ENCODE results near the gene ZNF839. TPM values are rescaled to one million over a fixed set of nuclear protein-coding genes. Genes with fewer than 3 reads are reported as not detected.

The ZNF839 gene
- total RNA-seq, 1 experiment from 2014 or later, result 10.8 TPM

GRCh38 chr14:102335163-102335562 lies 15.6 kb downstream of the ZNF839 start:
- intact Hi-C loops (cut with micrococcal nuclease; ENCODE audit: unreplicated experiment) (no loop called here), in situ Hi-C loops (cut with HindIII; ENCODE audit: low pct_unique_long_range_greater_than_20kb, low sequenced_read_pairs) (no loop called here)
- TF ChIP-seq CTCF (IDR thresholded peaks at IDR 0.05) (no peak), POLR2AphosphoS5 (IDR thresholded peaks at IDR 0.05; ENCODE audit: low read depth, low read length) (no peak), REST (IDR thresholded peaks at IDR 0.05; ENCODE audit: insufficient read depth in 1 of 2, low read depth in 2 of 2, low read length in 1 of 2) (no peak), SIN3A (IDR thresholded peaks at IDR 0.05; ENCODE audit: borderline replicate concordance, insufficient read depth, low read depth, low read length) (no peak), TCF7L2 (IDR thresholded peaks at IDR 0.05; ENCODE audit: low read depth, low read length) (no peak)
- BruUV-seq (replicated peaks), result no TSS peak
- ChIA-PET POLR2A (interaction anchor here (0.6 kb wide), 1 partner anchor 578 kb away, joined by 9 read pairs; no protein-coding TSS in a partner anchor), CTCF (no interaction called here)
- H3K27ac ChIP-seq (ENCODE audit: low read length), result no peak overlapping the region
- no peak overlapping the region for H3K4me3 ChIP-seq (ENCODE audit: low read depth in 2 of 2, low read length in 2 of 2)
- H3K36me3 ChIP-seq (ENCODE audit: control insufficient read depth, insufficient read depth, low read length), result peaks cover 2% of the 10 kb centered on the region; the same call in 1 of the 2 replicates
- H3K27me3 ChIP-seq (ENCODE audit: control insufficient read depth, insufficient read depth, low read length), result no peaks in the 10 kb centered on the region
- no peaks in the 10 kb centered on the region for H3K4me1 ChIP-seq (ENCODE audit: control insufficient read depth, insufficient read depth, low read length)
- ATAC-seq, result no peak
- H3K9me3 ChIP-seq (ENCODE audit: control insufficient read depth, insufficient read depth, low read depth, low read length), result no peaks in the 10 kb centered on the region
- no peak for DNase-seq (ENCODE audit: low read depth, low spot score)

GRCh38 chr14:102338724-102339123 lies 19.2 kb downstream of the ZNF839 start:
- Histone ChIP-seq H3K4me1 (ENCODE audit: control insufficient read depth, insufficient read depth, low read length) (no peaks in the 10 kb centered on the region), H3K36me3 (ENCODE audit: control insufficient read depth, insufficient read depth, low read length) (peaks cover 2% of the 10 kb centered on the region; the same call in 1 of the 2 replicates), H3K4me3 (ENCODE audit: low read depth in 2 of 2, low read length in 2 of 2) (no peak overlapping the region), H3K27ac (ENCODE audit: low read length) (no peak overlapping the region), H3K9me3 (ENCODE audit: control insufficient read depth, insufficient read depth, low read depth, low read length) (no peaks in the 10 kb centered on the region), H3K27me3 (ENCODE audit: control insufficient read depth, insufficient read depth, low read length) (no peaks in the 10 kb centered on the region)
- no peak for DNase-seq (ENCODE audit: low read depth, low spot score)
- no TSS peak for BruUV-seq (replicated peaks)
- in situ Hi-C loops (cut with HindIII; ENCODE audit: low pct_unique_long_range_greater_than_20kb, low sequenced_read_pairs) (no loop called here), intact Hi-C loops (cut with micrococcal nuclease; ENCODE audit: unreplicated experiment) (no loop called here)
- ChIA-PET CTCF (no interaction called here), POLR2A (interaction anchor here (1.1 kb wide), 1 partner anchor 17 kb away, joined by 17 read pairs; no protein-coding TSS in a partner anchor)
- ATAC-seq, result no peak
- TF ChIP-seq POLR2AphosphoS5 (IDR thresholded peaks at IDR 0.05; ENCODE audit: low read depth, low read length), result no peak
- no peak for TF ChIP-seq SIN3A (IDR thresholded peaks at IDR 0.05; ENCODE audit: borderline replicate concordance, insufficient read depth, low read depth, low read length)
- TF ChIP-seq TCF7L2 (IDR thresholded peaks at IDR 0.05; ENCODE audit: low read depth, low read length), result no peak
- TF ChIP-seq REST (IDR thresholded peaks at IDR 0.05; ENCODE audit: insufficient read depth in 1 of 2, low read depth in 2 of 2, low read length in 1 of 2), result no peak
- no peak for TF ChIP-seq CTCF (IDR thresholded peaks at IDR 0.05)

All from Panc1 (cell line).